Measurements from ENCODE around the gene LPAR3. TPM values are rescaled to one million over a fixed set of nuclear protein-coding genes. Genes with fewer than 3 reads are reported as not detected.

The LPAR3 gene
- total RNA-seq, 1 experiment from 2014 or later, result not detected

DNA sequence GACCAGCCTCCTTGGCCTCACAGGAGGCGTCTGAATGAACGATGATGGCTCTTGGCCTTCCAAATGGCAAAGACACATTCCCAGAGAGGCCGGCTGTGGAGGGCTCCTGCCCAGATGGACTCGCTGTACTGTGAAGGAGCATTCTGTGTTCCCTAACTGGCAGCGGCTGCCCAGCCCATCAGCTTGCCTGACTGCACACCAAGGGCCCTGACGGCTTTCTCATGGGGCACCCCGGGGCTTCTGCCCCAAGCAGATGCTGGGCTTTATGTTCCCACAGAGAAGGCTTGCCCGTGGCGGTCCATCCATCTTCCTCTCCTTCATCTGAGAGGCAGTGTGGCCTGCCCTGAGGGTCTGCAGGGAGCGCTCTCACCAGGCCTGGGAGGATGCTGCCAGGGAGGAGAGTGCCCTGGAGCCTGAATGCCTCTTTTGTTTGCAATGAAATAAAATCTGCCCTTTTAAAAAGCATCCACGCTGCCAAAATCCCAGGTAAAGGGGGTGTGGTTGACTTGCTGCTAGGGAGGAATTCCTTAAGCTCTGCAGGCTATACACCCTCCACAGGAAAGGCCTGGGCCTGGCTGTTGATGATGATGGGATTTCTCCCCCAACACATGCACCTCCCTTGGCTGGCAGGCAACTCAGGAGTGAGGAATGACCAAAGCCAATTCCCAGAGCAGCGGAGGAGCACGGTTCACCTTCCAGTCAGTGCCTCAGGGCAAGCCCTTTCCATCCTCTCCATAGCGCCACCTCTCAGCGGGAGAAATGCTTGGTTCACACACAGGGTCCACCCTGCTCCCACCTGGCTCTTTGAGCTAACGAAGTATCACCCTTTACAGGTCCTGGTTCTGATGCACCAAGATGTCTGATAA lies 118.1 kb downstream of the LPAR3 start:
- POLR2A ChIA-PET (ENCODE audit: unreplicated experiment), result no interaction called here
- no peaks in the 10 kb centered on the region for H3K79me2 ChIP-seq (ENCODE audit: low read depth)
- CTCF ChIA-PET, result no interaction called here
- H3K4me2 ChIP-seq, result no peak overlapping the region
- no peaks in the 10 kb centered on the region for H3K9me2 ChIP-seq (ENCODE audit: insufficient read depth)
- H2AFZ ChIP-seq, result no peak overlapping the region
- intact Hi-C loops (cut with micrococcal nuclease; ENCODE audit: unreplicated experiment), result loop anchor here (5.0 kb wide), 4 partner anchors 162 to 868 kb away; partner anchors contain the start of gene PRKACB
- DNase-seq, result no peak
- H3K4me1 ChIP-seq (replicated peaks; ENCODE audit: insufficient read depth), result no peaks in the 10 kb centered on the region
- TF ChIP-seq EZH2 (IDR thresholded peaks at IDR 0.05; ENCODE audit: low read depth), result no peak
- TF ChIP-seq, protein P1, sequence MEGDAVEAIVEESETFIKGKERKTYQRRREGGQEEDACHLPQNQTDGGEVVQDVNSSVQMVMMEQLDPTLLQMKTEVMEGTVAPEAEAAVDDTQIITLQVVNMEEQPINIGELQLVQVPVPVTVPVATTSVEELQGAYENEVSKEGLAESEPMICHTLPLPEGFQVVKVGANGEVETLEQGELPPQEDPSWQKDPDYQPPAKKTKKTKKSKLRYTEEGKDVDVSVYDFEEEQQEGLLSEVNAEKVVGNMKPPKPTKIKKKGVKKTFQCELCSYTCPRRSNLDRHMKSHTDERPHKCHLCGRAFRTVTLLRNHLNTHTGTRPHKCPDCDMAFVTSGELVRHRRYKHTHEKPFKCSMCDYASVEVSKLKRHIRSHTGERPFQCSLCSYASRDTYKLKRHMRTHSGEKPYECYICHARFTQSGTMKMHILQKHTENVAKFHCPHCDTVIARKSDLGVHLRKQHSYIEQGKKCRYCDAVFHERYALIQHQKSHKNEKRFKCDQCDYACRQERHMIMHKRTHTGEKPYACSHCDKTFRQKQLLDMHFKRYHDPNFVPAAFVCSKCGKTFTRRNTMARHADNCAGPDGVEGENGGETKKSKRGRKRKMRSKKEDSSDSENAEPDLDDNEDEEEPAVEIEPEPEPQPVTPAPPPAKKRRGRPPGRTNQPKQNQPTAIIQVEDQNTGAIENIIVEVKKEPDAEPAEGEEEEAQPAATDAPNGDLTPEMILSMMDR (conservative IDR thresholded peaks at IDR 0.05), result no peak
- no peaks in the 10 kb centered on the region for H3K27me3 ChIP-seq (ENCODE audit: insufficient read depth, low read depth)
- H4K20me1 ChIP-seq (ENCODE audit: insufficient read depth), result no peaks in the 10 kb centered on the region
- BruUV-seq (replicated peaks), result no TSS peak
- H3K27ac ChIP-seq, result no peak overlapping the region
- no peaks in the 10 kb centered on the region for H3K9me3 ChIP-seq (ENCODE audit: insufficient read depth, low read depth)
- H3K36me3 ChIP-seq (ENCODE audit: low read depth), result no peaks in the 10 kb centered on the region
- no peaks in the 10 kb centered on the region for H3F3A ChIP-seq (ENCODE audit: insufficient read depth, low read depth)
- no peak overlapping the region for H3K4me3 ChIP-seq

DNA sequence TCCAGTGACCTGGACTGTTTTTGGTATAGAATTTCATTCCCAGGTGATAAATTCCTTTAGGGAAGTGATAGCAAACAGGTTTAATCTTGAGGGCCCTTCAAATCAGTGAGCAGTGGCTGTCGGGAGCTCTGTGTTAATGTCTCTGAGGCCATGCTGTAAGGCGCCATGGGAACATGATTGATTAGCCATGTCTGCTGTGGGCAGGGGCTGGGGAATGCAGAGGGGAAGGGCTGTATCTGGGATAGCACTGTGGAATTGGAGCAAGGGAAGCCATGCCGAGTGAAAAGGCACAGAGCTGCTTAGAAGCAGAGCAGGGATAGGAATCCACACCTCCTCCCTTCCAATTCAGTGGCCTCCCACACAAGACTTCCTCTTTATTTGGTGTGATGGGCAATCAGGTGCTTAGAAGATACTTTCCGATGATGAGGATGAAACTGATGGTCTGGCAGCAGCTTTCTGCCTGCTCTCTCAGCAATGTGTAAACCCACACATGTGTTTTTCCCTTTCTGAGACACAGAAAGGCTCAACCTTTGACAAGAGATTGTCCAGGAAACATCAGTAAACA lies 119.0 kb downstream of the LPAR3 start:
- no peaks in the 10 kb centered on the region for H4K20me1 ChIP-seq (ENCODE audit: insufficient read depth)
- no peak overlapping the region for H3K27ac ChIP-seq
- no peak for TF ChIP-seq EZH2 (IDR thresholded peaks at IDR 0.05; ENCODE audit: low read depth)
- TF ChIP-seq, protein P1 (conservative IDR thresholded peaks at IDR 0.05), result no peak
- intact Hi-C loops (cut with micrococcal nuclease; ENCODE audit: unreplicated experiment), result loop anchor here (5.0 kb wide), 4 partner anchors 163 to 867 kb away; partner anchors contain the start of gene PRKACB
- no peak overlapping the region for H3K4me3 ChIP-seq
- DNase-seq, result no peak
- no peaks in the 10 kb centered on the region for H3K4me1 ChIP-seq (replicated peaks; ENCODE audit: insufficient read depth)
- no peaks in the 10 kb centered on the region for H3K9me2 ChIP-seq (ENCODE audit: insufficient read depth)
- H3K27me3 ChIP-seq (ENCODE audit: insufficient read depth, low read depth), result no peaks in the 10 kb centered on the region
- no peaks in the 10 kb centered on the region for H3F3A ChIP-seq (ENCODE audit: insufficient read depth, low read depth)
- no peak overlapping the region for H3K4me2 ChIP-seq
- no peaks in the 10 kb centered on the region for H3K36me3 ChIP-seq (ENCODE audit: low read depth)
- POLR2A ChIA-PET (ENCODE audit: unreplicated experiment), result no interaction called here
- no peaks in the 10 kb centered on the region for H3K9me3 ChIP-seq (ENCODE audit: insufficient read depth, low read depth)
- CTCF ChIA-PET, result no interaction called here
- BruUV-seq (replicated peaks), result no TSS peak
- no peak overlapping the region for H2AFZ ChIP-seq
- no peaks in the 10 kb centered on the region for H3K79me2 ChIP-seq (ENCODE audit: low read depth)

DNA sequence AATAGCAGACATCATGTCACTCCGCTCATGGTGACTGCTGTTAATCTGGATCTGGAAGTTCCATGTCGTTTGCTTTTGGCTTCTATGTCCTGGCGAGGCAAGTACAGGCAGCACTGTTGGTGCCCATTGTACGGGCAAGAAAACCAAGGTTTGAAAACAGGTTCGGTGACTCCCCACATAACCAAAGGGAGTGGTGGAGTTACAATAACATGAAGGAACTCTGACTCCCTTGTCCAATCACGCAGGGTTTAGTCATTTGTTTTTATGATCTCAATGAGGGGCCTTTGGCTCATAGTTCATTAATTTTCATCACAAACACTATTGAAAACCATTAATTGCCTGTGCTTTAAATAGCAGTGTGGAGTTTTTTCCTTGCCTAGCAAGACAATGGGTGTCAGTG lies 119.8 kb downstream of the LPAR3 start:
- Histone ChIP-seq H3K4me3 (no peak overlapping the region), H3K4me1 (replicated peaks; ENCODE audit: insufficient read depth) (no peaks in the 10 kb centered on the region), H3K36me3 (ENCODE audit: low read depth) (no peaks in the 10 kb centered on the region), H4K20me1 (ENCODE audit: insufficient read depth) (no peaks in the 10 kb centered on the region), H3K27me3 (ENCODE audit: insufficient read depth, low read depth) (no peaks in the 10 kb centered on the region), H3K4me2 (no peak overlapping the region), H3F3A (ENCODE audit: insufficient read depth, low read depth) (no peaks in the 10 kb centered on the region), H3K9me3 (ENCODE audit: insufficient read depth, low read depth) (no peaks in the 10 kb centered on the region), H3K9me2 (ENCODE audit: insufficient read depth) (no peaks in the 10 kb centered on the region), H3K27ac (no peak overlapping the region), H2AFZ (no peak overlapping the region), H3K79me2 (ENCODE audit: low read depth) (no peaks in the 10 kb centered on the region)
- BruUV-seq (replicated peaks), result no TSS peak
- intact Hi-C loops (cut with micrococcal nuclease; ENCODE audit: unreplicated experiment), result loop anchor here (5.0 kb wide), 4 partner anchors 164 to 866 kb away; partner anchors contain the start of gene PRKACB
- ChIA-PET POLR2A (ENCODE audit: unreplicated experiment) (no interaction called here), CTCF (no interaction called here)
- TF ChIP-seq EZH2 (IDR thresholded peaks at IDR 0.05; ENCODE audit: low read depth), result no peak
- TF ChIP-seq, protein P1 (conservative IDR thresholded peaks at IDR 0.05), result no peak
- DNase-seq, result no peak

All from PC-9 (cell line).